ENCODE results near the gene NOLC1. TPM values are rescaled to one million over a fixed set of nuclear protein-coding genes. Genes with fewer than 3 reads are reported as not detected.

The NOLC1 gene
- total RNA-seq, 1 donor from 2014 or later = 48.2 TPM

DNA sequence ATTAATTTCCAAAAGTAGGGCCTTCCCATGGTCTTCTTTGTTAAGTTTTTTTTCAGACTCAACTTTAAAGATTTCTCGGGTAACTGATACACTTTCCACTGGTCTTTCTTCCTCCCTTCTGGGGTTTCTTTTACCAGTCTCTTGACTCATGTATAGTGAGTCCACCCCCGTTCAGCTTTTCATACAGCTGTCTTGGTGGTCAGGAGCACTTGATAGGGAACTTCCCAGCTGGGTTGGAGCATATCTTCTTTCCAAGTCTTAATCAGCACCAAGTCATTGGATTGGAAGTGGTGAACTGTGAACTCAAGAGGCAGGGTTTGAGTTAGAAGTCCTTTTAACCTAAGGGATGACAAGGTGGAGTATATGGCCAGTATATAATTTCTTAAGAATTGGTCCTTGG is 44.7 kb downstream of the NOLC1 start:
- Mint-ChIP-seq H3K27ac (ENCODE audit: unreplicated experiment) (no peak overlapping the region), H3K9me3 (ENCODE audit: unreplicated experiment) (peaks cover 3% of the 10 kb centered on the region), H3K4me1 (ENCODE audit: unreplicated experiment) (no peaks in the 10 kb centered on the region), H3K4me3 (ENCODE audit: unreplicated experiment) (no peak overlapping the region), H3K27me3 (ENCODE audit: unreplicated experiment) (peaks cover 50% of the 10 kb centered on the region), H3K36me3 (ENCODE audit: unreplicated experiment) (no peaks in the 10 kb centered on the region)
- no peak for DNase-seq (ENCODE audit: extremely low spot score, unreplicated experiment)
- TF ChIP-seq, protein P1, sequence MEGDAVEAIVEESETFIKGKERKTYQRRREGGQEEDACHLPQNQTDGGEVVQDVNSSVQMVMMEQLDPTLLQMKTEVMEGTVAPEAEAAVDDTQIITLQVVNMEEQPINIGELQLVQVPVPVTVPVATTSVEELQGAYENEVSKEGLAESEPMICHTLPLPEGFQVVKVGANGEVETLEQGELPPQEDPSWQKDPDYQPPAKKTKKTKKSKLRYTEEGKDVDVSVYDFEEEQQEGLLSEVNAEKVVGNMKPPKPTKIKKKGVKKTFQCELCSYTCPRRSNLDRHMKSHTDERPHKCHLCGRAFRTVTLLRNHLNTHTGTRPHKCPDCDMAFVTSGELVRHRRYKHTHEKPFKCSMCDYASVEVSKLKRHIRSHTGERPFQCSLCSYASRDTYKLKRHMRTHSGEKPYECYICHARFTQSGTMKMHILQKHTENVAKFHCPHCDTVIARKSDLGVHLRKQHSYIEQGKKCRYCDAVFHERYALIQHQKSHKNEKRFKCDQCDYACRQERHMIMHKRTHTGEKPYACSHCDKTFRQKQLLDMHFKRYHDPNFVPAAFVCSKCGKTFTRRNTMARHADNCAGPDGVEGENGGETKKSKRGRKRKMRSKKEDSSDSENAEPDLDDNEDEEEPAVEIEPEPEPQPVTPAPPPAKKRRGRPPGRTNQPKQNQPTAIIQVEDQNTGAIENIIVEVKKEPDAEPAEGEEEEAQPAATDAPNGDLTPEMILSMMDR (IDR thresholded peaks at IDR 0.05) = no peak

DNA sequence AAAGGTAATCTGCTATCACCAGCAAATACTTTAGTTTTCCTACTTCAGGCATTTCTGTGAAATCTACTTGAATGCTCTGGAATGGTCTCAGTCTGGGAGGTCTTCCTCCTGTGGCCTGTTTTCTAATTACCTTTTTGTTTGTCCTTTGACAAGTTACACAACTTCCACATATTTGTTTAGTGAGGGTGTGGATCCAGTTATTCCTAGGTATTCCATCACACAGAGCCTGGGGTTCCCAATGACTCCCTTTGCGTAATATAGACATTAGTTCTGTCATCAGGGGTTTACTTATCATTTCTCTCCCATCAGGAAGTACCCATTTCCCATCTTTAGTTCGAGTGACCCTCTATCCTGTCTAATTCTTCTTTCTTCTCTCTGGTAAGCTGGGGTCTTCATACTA is 45.8 kb downstream of the NOLC1 start:
- DNase-seq (ENCODE audit: extremely low spot score, unreplicated experiment) = no peak
- no peaks in the 10 kb centered on the region for H3K36me3 Mint-ChIP-seq (ENCODE audit: unreplicated experiment)
- TF ChIP-seq, protein P1 (IDR thresholded peaks at IDR 0.05) = no peak
- no peaks in the 10 kb centered on the region for H3K9me3 Mint-ChIP-seq (ENCODE audit: unreplicated experiment)
- peaks cover 56% of the 10 kb centered on the region for H3K27me3 Mint-ChIP-seq (ENCODE audit: unreplicated experiment)
- H3K27ac Mint-ChIP-seq (ENCODE audit: unreplicated experiment) = no peak overlapping the region
- H3K4me1 Mint-ChIP-seq (ENCODE audit: unreplicated experiment) = no peaks in the 10 kb centered on the region
- H3K4me3 Mint-ChIP-seq (ENCODE audit: unreplicated experiment) = no peak overlapping the region

DNA sequence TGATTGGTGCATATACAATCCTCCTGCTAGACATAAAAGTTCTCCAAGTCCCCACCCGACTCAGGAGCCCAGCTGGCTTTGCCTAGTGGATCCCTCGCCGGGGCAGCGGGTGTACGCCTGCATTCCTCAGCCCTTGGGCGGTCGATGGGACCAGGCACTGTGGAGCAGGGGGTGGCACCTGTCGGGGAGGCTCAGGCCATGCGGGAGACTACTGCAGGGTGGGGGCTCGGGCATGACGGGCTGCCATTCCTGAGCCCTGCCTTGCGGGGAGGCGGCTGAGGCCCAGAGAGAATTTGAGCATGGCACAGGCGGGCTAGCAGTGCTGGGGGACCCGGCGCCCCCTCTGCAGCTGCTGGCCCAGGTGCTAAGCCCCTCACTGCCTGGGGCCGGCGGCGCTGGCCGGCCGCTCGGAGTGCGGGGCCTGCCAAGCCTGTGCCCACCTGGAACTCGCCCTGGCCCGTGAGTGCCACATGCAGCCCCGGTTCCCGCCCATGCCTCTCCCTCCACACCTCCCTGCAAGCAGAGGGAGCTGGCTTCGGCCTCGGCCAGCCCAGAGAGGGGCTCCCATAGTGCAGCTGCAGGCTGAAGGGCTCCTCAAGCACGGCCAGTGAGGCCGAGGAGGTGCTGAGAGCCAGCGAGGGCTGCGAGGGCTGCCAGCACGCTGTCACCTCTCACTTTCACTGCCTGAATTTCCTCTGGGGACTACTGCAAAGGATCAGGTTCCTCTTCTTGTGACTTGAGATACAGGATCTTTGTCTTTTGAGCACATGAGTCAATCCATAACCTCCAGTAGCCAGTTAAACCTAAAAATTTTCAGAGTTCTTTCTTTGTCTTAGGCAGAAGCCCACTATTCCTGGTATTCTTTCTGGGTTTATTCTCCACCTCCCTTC is 48.8 kb downstream of the NOLC1 start:
- Mint-ChIP-seq H3K27ac (ENCODE audit: unreplicated experiment) (no peak overlapping the region), H3K27me3 (ENCODE audit: unreplicated experiment) (peaks cover 37% of the 10 kb centered on the region), H3K36me3 (ENCODE audit: unreplicated experiment) (no peaks in the 10 kb centered on the region), H3K9me3 (ENCODE audit: unreplicated experiment) (no peaks in the 10 kb centered on the region), H3K4me3 (ENCODE audit: unreplicated experiment) (no peak overlapping the region), H3K4me1 (ENCODE audit: unreplicated experiment) (no peaks in the 10 kb centered on the region)
- DNase-seq (ENCODE audit: extremely low spot score, unreplicated experiment) = no peak
- TF ChIP-seq, protein P1 (IDR thresholded peaks at IDR 0.05) = no peak

DNA sequence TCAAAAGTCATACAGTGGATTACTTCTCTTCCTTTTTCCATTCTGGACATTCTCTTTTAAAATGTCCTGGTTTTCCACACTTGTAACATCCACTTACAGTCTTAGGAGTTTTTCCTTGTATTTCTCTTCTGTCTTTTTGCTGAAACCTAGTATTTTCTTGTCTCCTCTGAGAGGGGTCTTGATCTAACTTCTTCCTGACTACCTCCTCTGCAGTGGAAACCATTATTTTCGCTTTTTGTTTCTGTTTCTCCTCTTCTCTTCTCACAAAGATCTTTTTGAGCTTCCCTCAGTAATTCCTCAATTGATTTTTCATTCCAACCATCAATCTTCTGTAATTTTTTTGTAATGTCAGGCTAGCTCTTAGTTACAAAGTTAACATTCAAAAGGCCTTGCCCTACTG is 50.2 kb downstream of the NOLC1 start:
- Mint-ChIP-seq H3K4me3 (ENCODE audit: unreplicated experiment) (no peak overlapping the region), H3K27ac (ENCODE audit: unreplicated experiment) (no peak overlapping the region), H3K4me1 (ENCODE audit: unreplicated experiment) (no peaks in the 10 kb centered on the region), H3K27me3 (ENCODE audit: unreplicated experiment) (peaks cover 34% of the 10 kb centered on the region), H3K36me3 (ENCODE audit: unreplicated experiment) (no peaks in the 10 kb centered on the region), H3K9me3 (ENCODE audit: unreplicated experiment) (no peaks in the 10 kb centered on the region)
- TF ChIP-seq, protein P1 (IDR thresholded peaks at IDR 0.05) = no peak
- no peak for DNase-seq (ENCODE audit: extremely low spot score, unreplicated experiment)

DNA sequence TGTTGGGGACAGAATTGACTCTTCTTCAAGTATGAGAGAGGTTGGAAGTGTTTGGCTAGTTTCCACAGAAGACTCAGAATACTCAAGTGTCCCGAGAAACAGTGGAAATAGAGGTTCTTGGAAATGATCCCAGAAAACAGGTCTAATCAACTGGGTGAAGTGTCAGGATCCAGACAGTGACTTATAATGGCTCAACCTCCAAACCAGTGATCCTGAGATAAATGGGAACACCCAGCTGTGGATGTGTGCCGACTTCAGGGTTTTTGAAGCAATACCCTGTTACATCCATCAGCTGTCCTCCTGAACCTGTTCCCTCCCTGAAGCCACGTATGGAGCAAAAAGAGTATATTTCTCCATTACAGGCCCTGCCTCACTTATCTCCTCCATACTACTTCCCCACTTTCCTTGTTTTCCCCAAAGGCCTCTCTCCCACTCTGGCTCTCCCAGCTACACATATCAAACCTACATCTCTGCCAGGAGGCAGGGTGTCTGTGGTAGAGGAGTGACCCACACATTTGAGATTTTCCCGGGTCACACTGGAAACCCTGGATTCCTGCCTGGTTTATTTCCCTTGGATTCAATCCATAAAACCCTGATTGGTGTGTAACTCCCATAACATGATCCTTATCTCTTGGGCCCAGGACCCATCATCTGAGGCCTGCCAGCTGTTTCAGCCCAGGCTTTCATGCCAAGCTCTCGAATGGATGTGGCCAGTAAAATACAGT is 56.3 kb downstream of the NOLC1 start:
- H3K9me3 Mint-ChIP-seq (ENCODE audit: unreplicated experiment) = no peaks in the 10 kb centered on the region
- no peak overlapping the region for H3K4me3 Mint-ChIP-seq (ENCODE audit: unreplicated experiment)
- H3K27ac Mint-ChIP-seq (ENCODE audit: unreplicated experiment) = no peak overlapping the region
- no peaks in the 10 kb centered on the region for H3K36me3 Mint-ChIP-seq (ENCODE audit: unreplicated experiment)
- peaks cover 24% of the 10 kb centered on the region for H3K27me3 Mint-ChIP-seq (ENCODE audit: unreplicated experiment)
- TF ChIP-seq, protein P1 (IDR thresholded peaks at IDR 0.05) = no peak
- no peaks in the 10 kb centered on the region for H3K4me1 Mint-ChIP-seq (ENCODE audit: unreplicated experiment)
- no peak for DNase-seq (ENCODE audit: extremely low spot score, unreplicated experiment)

Measured in osteocyte (in vitro differentiated cells).